GM12892 (cell line): ENCODE results near the gene GRK3.

Experiments
- POLR2A ChIP-seq: IDR thresholded peaks from 2 replicates; pipeline ENCODE4 v1.6.1; 2011; ENCODE audit warnings: low read depth, low read length, control low read depth
- POLR2AphosphoS5 ChIP-seq: IDR thresholded peaks from 2 replicates; pipeline ENCODE4 v1.6.1; 2011; ENCODE audit warnings: low read depth, low read length, control low read depth

- no peak for TF ChIP-seq POLR2A
- no peak for TF ChIP-seq POLR2AphosphoS5
Observed at GRCh38 chr22:25706197-25706596, 141.7 kb downstream of the GRK3 start.
